Mucosa of descending colon (tissue), 3 donors: ENCODE results near the gene ASB16. TPM values are rescaled to one million over a fixed set of nuclear protein-coding genes. Genes with fewer than 3 reads are reported as not detected.

ENCODE experiments used
- ATAC-seq: fragments of 200-7000 bp; cut with Tn5 transposase; one replicate; pipeline ENCODE4 v1.9.1; 2020; ENCODE audit warnings: mild to moderate bottlenecking, moderate library complexity
- DNase-seq, 3 donors: peaks; one replicate each; pipeline ENCODE4 v3.0.0-alpha.2; 2020
- H3K36me3 ChIP-seq: fragments of 200-600 bp; one replicate; pipeline ENCODE4 v1.8.0; 2021; ENCODE audit warnings: low read depth, mild to moderate bottlenecking
- H3K4me1 ChIP-seq: fragments of 200-600 bp; one replicate; pipeline ENCODE4 v1.8.0; 2021; ENCODE audit warnings: low read depth, mild to moderate bottlenecking
- H3K4me3 ChIP-seq: fragments of 200-600 bp; one replicate; pipeline ENCODE4 v1.8.0; 2021; ENCODE audit warnings: mild to moderate bottlenecking
- H3K9me3 ChIP-seq: fragments of 200-600 bp; one replicate; pipeline ENCODE4 v1.8.0; 2021; ENCODE audit warnings: mild to moderate bottlenecking
- intact Hi-C, 2 donors: fragments of 100-400 bp; cut with DNase I in 1 of 2; cut with micrococcal nuclease in 1 of 2; formaldehyde crosslinking; loops; one replicate each; pipeline versions ENCODE4 v1.11.0 to v1.11.1; 2022; cut with DNase I, micrococcal nuclease
- total RNA-seq, 3 donors: library from RNA; stranded (reverse); fragmentation: NEBNext Ultra II Directional in 2 of 3; extraction: Animal tissue kit (Norgen Biotek cat#: 25700) in 2 of 3; gene quantifications; one replicate each; pipeline versions ENCODE4 v1.2.1 to v1.2.4, GENCODE V29; 2021 to 2023
- TF ChIP-seq, protein P1 (sequence below): fragments of 200-600 bp; IDR thresholded peaks from one replicate; pipeline ENCODE4 v1.8.0; 2022; ENCODE audit warnings: antibody characterized with exemption, mild to moderate bottlenecking
- donor health status: DM: no; HTN: no; CAD: no; lungs with moderate emphysema.
- donor health status: DM: no; HTN: no; CAD: no.
- donor health status: DM: no; HTN: yes; CAD: no.

ASB16 gene
- total RNA-seq, 3 donors from 2014 or later, result 0.29 to 1.7 TPM; not detected in 1

- intact Hi-C loops, result no loop called here
- Histone ChIP-seq H3K36me3 (no peaks in the 10 kb centered on the region), H3K4me3 (peak overlapping the region; percentile 30), H3K4me1 (peaks cover 22% of the 10 kb centered on the region), H3K9me3 (no peaks in the 10 kb centered on the region)
- DNase-seq (no peak), ATAC-seq (no peak)
- TF ChIP-seq, protein P1, sequence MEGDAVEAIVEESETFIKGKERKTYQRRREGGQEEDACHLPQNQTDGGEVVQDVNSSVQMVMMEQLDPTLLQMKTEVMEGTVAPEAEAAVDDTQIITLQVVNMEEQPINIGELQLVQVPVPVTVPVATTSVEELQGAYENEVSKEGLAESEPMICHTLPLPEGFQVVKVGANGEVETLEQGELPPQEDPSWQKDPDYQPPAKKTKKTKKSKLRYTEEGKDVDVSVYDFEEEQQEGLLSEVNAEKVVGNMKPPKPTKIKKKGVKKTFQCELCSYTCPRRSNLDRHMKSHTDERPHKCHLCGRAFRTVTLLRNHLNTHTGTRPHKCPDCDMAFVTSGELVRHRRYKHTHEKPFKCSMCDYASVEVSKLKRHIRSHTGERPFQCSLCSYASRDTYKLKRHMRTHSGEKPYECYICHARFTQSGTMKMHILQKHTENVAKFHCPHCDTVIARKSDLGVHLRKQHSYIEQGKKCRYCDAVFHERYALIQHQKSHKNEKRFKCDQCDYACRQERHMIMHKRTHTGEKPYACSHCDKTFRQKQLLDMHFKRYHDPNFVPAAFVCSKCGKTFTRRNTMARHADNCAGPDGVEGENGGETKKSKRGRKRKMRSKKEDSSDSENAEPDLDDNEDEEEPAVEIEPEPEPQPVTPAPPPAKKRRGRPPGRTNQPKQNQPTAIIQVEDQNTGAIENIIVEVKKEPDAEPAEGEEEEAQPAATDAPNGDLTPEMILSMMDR, result no peak
Measured at GRCh38 chr17:44200478-44201155, 30.1 kb downstream of the ASB16 start.

GRCh38 chr17:44202756-44203155, 32.3 kb downstream of the ASB16 start:
- peaks cover 17% of the 10 kb centered on the region for H3K4me1 ChIP-seq
- no peaks in the 10 kb centered on the region for H3K36me3 ChIP-seq
- intact Hi-C loops, result no loop called here
- TF ChIP-seq, protein P1, result no peak
- DNase-seq (no peak), ATAC-seq (no peak)
- no peak overlapping the region for H3K4me3 ChIP-seq
- H3K9me3 ChIP-seq, result no peaks in the 10 kb centered on the region

GRCh38 chr17:44203731-44204440, 33.4 kb downstream of the ASB16 start:
- TF ChIP-seq, protein P1, result peak; percentile 71
- Histone ChIP-seq H3K4me1 (peaks cover 9% of the 10 kb centered on the region), H3K4me3 (no peak overlapping the region), H3K36me3 (no peaks in the 10 kb centered on the region), H3K9me3 (no peaks in the 10 kb centered on the region)
- DNase-seq (peak in 1 of 3 donors; percentile 68), ATAC-seq (no peak)
- intact Hi-C loops, result no loop called here

DNA sequence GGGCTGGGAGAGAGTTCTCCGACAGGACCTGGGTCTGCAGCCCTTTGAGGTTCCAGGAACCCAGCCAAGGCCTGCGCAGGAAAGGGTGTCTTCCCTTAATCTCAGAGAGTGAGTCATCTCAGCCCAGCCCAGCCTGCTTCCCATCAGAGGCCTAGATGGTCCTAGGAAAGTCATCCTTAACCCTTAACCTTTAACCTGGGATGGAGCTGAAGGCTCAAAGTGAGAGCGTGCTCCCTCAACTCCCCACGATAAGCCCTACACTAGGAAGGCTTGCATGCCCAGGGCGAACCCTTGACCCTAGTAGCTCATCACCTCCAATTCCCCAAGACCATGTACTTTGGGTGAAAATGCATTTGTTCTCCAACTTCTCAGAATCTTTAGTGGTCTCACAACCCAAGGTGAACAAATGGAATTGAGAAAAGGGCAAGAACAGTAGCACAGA, 34.0 kb downstream of the ASB16 start:
- Histone ChIP-seq H3K36me3 (no peaks in the 10 kb centered on the region), H3K4me1 (peaks cover 9% of the 10 kb centered on the region), H3K4me3 (no peak overlapping the region), H3K9me3 (no peaks in the 10 kb centered on the region)
- TF ChIP-seq, protein P1, result no peak
- ATAC-seq (no peak), DNase-seq (no peak)
- intact Hi-C loops, result no loop called here

DNA sequence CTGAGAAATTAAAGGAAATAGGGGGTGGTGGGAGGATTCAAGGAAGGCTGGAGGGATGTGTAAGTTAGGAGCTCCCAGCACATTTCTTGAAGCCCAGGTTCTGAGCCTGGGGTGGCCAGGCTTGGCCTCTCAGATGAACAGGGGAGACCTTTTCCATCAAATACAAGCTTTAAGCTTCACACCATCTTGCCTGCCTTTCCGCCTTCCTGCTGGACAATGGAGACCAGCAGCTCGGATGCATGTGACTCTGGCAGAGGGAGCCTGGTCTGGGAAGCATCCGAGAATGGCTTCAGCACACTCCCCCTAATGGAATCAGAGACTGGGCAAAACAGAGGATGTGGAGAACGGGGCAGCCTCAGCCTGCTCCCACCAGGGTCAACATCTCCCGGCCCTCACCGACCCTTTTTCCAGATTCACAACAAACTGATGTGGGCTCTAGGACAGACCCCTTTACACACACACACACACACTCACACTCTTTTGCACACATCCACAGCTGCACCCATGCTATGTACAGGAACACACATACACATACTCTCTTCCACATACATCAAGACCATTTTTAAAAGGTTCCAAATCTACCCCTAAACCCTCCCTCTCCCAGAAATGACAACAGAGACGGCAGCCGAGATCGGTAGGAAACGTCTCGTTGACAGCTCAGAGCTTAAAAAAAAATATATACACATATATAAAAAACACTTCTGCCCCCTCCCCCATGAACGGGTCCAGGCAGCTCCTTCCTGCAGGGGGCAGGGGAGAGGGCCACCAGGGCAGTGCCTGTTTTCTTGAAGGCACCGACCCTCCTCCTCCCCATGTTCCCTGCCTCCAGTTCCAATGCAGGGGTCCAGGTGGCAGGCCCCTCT, 35.7 kb downstream of the ASB16 start:
- Histone ChIP-seq H3K4me1 (peaks cover 17% of the 10 kb centered on the region), H3K4me3 (no peak overlapping the region), H3K36me3 (no peaks in the 10 kb centered on the region), H3K9me3 (no peaks in the 10 kb centered on the region)
- intact Hi-C loops, result no loop called here
- TF ChIP-seq, protein P1, result no peak
- no peak for DNase-seq
- ATAC-seq, result no peak
